GM19099 (cell line): Measurements from ENCODE around the gene BCKDHA.

Experiments
- POLR2A ChIP-seq: IDR thresholded peaks from 3 replicates; pipeline ENCODE4 v1.6.1; 2011; ENCODE audit warnings: low read depth; ENCODE audit not compliant: insufficient read length; ENCODE audit errors: extremely low read depth

BCKDHA gene

GRCh38 chr19:41397086-41398049 lies at the start of gene BCKDHA, which contains the start of gene EXOSC5:
Gene BCKDHA, plus strand, starts transcription at chr19:41397818. Its CDS starts 10 bp downstream, at chr19:41397828.
Gene EXOSC5, minus strand, starts transcription at chr19:41397359. Its CDS starts 31 bp downstream, at chr19:41397328.
- TF ChIP-seq POLR2A, result peak; percentile 69

DNA sequence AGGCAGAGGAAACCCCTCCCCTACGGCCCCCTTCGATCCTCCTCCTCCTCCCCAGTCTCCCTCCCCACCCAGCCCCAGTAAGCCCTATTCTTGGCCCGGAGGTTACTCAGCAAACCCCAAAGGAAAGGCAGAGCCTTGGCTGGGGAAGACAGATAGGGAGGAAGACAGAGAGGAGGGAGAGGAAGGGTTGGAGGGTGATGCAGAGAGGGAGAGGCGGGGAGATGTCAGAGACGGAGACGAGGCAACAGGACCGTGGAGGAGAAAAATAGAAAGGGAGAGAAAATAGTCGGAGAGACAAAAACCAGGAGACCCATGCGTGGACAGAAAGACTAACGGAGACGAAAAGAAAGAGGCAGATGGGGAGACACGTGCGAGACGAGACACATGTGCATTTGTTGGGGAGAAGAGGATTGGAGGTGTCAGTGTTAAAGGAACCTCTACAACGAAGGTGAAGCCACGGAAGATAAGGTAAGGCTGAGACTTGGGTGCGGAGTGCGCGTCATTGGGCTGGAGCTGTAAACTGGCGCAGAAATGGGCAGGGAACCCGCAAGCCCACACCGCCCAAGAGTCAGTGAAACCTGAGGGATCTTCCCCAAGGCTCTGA lies 46.8 kb upstream of the BCKDHA start:
- TF ChIP-seq POLR2A, result no peak

- peak; percentile 64 for TF ChIP-seq POLR2A
These were observed 46.0 kb upstream of the BCKDHA start for GRCh38 chr19:41351339-41352245.

GRCh38 chr19:41352279-41352608 lies 45.4 kb upstream of the BCKDHA start:
- TF ChIP-seq POLR2A, result no peak

DNA sequence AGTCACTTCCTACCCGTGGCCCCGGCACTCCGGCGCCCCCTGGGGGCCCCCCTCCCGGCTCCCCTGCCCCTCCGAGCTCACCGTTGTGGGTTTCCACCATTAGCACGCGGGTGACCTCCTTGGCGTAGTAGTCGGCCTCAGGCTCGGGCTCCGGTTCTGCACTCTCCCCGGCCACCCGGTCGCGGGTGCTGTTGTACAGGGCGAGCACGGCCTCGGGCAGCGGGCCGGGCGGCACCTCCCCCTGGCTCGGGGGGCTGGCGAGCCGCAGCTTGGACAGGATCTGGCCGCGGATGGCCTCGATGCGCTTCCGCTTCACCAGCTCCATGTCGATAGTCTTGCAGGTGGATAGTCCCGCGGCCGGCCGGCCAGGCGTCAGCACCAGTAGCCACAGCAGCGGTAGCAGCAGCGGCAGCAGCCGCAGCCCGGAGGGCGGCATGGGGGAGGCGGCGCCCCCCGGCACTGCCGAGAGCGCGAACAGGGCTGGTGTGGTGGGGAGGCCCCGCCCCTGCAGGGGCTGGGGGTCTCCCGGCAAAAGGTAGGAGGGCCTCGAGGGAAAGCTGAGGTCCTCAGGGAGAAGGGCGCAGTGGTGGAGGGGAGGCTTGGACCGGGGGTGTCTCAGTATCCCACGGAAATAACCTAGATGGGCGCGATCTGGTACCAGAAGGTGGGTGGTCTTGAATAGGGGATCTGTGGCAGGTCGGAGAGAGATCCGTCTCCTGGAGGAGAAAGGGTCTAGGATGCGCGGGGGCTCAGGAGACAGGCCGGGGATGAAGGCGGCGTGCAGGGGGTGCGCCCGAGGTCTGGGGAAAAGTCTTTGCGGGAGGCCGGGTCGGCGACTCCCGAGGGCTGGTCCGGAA lies 44.8 kb upstream of the BCKDHA start:
- no peak for TF ChIP-seq POLR2A

DNA sequence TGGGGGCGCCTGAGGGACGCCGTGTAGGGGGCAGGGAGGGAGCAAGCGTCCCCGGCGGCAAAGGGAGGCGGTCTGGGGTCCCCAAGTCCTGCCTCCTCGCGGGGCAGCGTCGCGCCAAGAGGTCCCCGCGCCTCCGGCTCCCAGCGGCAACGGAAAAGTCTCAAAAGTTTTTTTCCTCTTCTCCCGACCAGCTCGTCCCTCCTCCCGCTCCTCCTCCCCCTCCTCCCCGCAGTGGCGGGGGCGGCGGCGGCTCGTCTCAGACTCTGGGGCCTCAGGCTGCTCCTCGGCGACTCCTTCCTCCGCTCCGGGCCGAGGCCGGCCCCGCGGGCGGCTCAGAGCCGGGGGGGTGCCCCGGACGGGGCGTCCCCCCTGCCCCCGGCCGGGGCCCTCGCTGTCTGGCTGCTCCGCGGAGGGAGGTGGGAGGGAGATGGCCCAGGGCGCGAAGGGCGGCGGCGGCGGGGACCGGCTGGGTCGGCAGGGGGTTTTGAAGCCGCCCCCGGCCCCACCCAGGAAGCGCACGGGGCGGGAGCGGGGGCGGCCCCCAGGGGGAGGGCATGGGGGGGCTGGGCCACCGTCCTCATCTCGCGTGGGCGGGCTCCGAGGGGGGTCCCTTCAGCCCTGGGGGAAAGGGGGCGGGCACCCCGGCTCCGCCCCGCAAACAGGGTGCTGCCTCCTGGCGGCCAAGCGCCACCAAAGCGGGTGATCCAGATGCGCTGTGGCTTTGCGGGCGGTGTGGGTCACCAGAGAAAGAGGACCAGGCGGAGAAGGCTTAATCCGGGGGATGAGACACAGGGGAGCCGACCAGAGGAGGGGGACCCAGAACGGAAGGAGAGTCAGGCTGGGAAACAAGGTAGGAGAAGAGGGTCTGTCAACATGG lies 43.9 kb upstream of the BCKDHA start, which contains the start of gene TGFB1:
Gene TGFB1 (minus strand): TSS at position 457 of the 877 bp plus-strand sequence. CDS start 878 bp downstream, outside the sequence.
- peak; percentile 94 for TF ChIP-seq POLR2A

GRCh38 chr19:41354343-41354953 lies 43.2 kb upstream of the BCKDHA start:
- TF ChIP-seq POLR2A, result no peak

DNA sequence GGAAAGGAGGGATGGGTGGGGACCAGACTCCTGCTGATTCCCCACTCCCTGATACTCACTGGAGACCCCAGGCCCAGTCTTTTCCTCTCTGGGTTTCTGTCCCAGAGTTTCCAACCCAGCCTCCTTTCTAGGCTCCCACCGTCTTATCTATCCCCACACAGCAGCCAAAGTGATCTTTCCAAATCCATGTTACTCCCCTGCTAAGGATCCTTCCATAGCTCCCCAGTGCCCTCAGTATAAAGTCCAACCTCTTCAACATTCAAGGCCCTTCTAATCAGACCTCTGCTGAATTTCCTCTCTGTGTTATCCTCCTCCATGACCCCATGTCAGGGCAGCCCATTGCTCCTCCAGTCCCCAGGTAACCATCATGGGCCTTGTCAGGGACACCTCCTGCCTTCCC lies 42.6 kb upstream of the BCKDHA start:
- no peak for TF ChIP-seq POLR2A

DNA sequence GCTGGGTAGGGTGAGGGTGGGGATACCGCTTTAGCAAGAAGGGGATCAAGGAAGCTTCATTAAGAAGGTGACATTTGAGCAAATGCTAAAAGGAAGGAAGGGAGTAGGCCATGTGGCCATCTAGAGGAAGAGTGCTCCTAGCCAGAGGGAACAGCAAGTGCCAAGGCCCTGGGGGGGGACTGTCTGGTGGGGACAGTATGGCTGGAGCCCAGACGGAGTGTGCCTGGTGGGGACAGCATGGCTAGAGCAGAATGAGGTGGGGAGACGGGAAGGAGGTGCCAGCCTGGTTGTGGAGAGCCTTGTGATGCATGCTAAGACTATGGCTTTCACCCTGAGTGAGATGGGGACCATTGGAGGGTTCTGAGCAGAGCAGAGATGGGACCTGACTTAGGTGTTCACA lies 41.8 kb upstream of the BCKDHA start:
- TF ChIP-seq POLR2A, result no peak

DNA sequence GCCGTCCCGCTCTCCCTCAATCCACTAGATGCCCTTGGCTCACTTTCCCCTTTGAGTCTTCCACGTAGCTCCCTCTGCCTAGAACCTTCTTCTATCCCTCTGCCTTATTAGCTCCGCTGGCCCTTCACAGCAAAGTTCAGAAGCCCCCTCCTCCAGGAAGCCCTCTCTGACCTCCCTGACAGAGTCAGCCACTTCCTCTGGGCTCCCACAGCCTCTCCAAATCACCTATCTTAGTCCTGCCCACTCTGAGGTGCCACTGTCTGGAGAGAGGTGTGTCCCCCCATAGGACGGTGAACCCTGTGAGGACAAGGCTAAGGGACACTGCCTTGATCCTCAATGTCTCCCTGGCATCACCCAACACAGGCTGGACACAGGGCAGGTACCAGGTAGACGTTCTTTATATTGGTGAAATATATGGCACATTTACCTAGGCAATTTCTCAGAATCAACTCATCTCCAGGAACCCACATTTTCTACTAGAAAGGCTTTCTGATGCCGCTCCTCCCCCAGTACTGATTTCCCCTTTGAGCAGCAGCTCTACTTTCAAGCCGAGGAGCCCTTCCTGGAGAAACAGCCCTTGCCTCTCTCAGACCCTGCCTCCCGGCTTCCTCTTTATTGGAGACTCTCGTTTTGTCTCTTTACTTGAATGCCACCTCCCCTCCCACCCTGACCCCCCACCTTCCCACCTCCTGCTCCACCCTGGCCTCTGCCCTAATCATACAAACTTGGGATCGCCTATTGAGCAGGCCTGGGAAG lies 40.5 kb upstream of the BCKDHA start:
- no peak for TF ChIP-seq POLR2A

DNA sequence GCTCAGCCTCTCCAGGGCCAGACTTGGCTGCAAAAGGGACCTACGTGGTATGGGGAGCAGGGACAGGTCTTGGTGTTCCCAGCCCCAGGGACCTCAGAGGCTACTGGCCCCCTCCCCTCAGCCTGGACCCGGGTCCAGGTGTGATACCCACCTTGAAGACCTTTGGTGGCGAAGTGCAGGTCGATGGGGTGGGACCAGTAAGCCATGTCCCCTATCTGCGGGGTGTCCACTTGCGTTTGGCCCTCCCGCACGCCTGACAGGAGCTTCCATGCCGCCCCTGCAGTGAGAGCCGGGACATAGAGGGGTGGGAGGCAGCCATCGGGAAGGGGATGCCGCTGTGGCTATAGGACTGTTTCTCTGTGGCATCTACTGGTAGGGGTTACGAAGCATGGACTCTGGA lies 39.9 kb upstream of the BCKDHA start:
- no peak for TF ChIP-seq POLR2A

DNA sequence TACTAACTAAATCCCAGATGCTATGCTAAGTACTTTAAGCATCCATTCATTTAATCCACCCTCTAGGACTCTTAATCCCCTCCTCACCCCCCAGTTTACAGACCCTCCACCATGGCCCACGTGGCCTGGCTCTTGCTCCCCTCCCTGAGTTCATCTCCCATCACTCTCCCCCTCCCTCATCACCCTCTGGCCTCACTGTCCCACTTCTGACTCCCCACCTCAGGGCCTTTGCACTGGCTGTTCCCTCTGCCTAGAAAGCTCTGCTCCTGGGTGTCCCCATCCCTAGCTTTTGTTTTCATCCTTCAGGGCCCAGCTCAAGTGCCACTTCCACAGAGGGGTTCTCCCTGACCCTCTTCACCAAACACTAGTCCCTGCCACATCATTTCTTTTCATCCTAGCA lies 37.9 kb upstream of the BCKDHA start:
- TF ChIP-seq POLR2A, result no peak
